ENCODE measurements around the gene TBC1D22A.

The TBC1D22A gene

DNA sequence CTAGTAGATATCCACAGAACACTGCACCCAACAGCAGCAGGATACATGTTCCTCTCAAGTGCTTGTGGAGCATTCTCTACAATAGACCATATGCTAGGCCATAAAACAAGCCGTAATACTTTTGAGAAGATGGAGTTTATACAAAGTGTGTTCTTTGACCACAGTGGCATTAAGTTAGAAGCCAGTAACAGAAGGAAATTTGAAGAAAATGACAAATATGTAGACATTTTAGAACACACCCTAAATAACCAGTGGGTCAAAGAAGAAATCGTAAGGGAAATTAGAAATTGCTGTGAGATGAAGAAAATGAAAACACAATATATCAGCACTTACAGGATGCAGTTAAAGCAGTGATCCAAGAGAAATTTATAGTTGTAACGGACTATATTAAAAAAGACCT is 163.4 kb downstream of the TBC1D22A start:
- TF ChIP-seq, protein P1, sequence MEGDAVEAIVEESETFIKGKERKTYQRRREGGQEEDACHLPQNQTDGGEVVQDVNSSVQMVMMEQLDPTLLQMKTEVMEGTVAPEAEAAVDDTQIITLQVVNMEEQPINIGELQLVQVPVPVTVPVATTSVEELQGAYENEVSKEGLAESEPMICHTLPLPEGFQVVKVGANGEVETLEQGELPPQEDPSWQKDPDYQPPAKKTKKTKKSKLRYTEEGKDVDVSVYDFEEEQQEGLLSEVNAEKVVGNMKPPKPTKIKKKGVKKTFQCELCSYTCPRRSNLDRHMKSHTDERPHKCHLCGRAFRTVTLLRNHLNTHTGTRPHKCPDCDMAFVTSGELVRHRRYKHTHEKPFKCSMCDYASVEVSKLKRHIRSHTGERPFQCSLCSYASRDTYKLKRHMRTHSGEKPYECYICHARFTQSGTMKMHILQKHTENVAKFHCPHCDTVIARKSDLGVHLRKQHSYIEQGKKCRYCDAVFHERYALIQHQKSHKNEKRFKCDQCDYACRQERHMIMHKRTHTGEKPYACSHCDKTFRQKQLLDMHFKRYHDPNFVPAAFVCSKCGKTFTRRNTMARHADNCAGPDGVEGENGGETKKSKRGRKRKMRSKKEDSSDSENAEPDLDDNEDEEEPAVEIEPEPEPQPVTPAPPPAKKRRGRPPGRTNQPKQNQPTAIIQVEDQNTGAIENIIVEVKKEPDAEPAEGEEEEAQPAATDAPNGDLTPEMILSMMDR (IDR thresholded peaks at IDR 0.05): no peak

DNA sequence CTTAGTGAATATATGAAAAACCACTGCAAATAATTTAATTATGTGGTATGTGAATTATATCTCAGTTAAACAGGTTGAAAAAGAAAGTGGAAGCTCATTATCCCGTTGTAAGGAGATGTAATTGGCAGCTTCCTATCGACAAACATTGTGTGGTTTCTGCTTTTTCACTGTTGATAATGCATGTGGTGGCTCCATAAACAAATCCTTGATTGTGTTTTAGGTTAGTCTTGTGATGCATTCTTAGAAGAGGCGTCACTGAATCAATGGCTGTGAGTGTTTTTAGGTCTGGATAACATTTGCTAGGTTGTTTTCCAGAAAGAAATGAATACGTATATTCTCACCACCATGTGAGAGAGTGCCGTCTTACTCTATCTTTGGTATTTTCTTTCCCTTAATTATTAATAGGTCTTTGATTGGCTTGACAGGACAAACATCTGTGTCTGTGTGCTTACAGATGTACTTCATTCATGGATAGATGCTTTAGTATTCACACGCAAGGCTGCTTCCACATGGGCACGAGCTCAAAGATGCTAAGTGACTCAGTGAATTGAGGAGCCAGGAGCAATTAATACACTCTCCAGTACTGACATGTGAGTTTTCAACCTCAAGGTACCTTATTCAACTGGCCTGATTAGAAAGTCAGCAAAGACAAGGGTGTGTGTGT is 166.7 kb downstream of the TBC1D22A start:
- TF ChIP-seq, protein P1 (IDR thresholded peaks at IDR 0.05): no peak

DNA sequence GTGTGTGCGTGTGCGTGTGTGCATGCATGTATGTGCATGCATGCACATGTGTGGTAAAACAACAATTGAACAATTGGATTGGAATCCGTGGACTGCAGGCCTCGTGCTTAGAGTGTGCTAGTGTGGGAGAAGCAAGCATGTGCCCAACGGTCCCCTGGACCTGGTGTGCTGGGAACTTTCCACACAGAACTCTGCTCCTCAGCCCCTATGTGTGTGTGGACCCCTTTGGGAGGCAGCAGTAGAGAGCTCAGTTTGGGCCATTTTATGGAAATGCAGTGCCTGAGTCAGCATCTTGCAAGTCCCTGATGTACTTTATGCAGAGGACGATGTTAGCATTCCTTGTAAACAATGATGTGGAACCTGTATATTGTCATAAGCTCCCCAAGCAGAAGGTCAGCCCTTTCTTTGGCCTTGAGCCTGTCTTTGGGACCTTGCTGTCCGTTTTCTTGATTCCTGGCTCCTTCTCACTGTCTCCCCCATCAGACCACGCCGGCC is 167.3 kb downstream of the TBC1D22A start:
- TF ChIP-seq, protein P1 (IDR thresholded peaks at IDR 0.05): no peak

DNA sequence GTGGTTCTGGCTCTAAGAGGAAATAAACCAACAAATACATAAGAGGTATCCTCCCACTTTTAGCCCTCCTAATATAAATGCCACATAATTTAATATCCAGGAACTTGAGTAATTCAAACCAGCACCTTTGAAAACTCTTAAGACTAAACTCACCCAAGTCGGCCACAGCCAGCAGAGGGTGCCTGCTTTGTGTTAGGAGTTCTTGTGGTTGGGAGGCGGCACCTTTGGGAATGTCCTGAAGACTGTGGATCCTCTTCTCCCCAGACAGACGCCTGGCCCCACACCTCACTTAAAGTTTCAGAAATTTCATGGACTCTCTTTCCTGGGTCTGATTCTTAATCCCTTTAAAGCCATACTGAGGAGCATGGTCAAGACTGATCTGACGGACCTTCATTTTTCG is 169.0 kb downstream of the TBC1D22A start:
- TF ChIP-seq, protein P1 (IDR thresholded peaks at IDR 0.05): no peak

DNA sequence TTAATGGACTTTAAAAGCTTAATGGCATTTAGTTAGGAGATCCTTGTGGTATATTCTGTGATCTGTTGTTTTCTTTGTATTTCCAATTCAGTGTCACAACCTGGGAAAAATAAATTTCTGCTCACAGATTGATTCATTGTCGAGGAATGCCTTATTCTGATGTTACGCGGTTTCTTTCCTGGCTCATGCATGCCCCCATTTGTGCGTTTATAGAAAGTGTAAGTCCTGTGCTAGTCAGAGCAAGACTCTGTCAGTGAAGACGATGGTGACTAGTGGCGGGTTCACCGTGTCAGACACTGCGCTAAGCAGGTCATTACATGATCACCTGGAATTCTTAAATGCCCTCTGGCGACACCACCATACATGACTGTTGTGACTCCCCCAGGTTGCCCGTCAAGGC is 169.4 kb downstream of the TBC1D22A start:
- TF ChIP-seq, protein P1 (IDR thresholded peaks at IDR 0.05): no peak

DNA sequence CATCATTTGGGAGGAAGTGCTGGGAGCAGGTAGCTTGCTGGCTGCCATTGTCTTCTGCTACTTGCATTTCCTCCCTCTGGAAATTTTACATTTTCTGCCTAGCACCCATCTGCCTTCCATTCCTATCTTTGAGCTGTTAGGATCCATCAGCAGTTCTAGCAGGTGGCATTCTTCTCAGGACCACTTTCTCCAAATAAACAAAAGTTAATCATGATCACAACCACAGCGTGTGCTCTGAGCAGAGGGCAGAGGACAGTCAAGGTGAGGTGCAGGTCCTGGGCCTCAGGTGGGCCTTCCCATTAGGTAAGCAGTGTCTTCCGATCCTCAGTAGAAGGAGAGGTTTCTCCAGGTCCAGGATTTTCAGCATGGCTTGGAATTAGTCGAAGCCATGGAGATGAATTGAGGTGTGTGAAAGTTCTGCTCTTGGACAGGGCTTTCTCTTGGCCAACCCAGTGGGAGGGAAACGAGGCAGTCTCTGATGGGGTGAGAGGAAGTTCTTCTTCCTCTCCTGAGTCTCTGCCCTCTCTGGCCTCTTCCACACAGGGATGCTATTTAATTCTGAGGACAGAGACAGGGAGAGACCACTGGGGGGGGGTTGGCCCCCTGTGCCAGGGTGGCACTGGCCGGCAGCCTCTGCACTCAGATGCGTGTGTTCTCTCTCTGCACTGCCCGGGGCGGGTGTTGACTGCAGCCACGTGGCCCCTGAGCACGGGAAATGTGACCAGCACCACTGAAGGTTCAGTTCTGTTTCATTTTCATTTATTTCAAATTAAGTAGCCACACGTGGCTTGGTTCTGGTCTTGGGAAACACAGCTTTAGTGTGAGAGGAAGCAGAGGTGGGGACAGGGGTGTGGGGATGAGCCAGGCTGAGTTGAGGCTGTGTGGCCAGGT is 170.8 kb downstream of the TBC1D22A start:
- TF ChIP-seq, protein P1 (IDR thresholded peaks at IDR 0.05): no peak

DNA sequence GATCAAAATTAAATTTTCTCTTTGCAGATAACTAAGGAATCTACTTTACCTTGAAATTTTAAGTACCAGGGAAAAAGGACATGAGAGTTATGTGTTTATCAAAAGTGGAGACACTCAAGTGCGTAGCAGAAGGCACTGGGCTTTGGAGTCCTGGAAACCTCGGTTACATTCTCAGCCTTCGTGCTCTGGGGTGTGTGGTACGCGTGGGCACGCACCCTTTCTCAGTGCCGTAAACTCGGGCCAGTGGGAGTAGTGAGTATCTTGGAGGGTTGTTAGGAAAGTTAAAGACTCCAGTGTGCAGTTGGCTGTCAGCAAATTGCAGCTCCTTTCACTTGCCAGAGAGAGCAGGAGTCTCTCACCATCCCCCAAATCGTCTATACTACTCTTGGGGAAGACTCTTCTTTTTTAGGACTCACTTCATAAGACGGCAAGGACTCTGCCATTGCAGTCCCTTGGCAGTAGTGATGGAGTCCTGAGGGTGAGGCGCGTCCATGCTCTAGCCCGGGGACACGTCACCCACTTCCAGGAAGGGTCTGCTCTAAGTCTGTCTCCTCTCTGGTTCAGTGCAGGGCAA is 171.8 kb downstream of the TBC1D22A start:
- TF ChIP-seq, protein P1 (IDR thresholded peaks at IDR 0.05): no peak
